ENCODE results near the gene HDAC9.

HDAC9 gene

DNA sequence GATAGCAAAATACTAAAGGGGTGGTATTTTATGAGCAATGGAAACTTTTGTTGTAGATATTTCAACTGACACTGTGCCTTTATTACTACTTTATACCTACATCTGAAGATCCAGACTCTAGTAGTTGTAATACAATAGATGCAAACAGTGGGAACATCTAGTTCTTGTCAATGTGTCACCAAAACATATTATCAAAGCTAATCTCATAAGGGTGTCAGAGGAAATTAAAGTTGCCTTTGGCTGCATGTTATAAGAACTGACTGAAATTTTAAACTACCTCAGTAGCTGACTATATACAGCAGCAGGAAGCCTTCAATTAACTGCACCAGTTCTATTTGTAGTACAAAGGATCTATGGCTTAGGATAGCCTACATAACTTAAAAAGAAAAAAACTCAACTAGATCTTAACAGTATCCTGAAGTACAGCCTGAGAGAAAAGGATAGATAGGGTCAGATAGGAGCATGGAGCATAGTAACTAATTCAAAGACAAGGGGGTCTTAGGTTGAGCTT lies 30.9 kb downstream of the HDAC9 start:
- DNase-seq (ENCODE audit: low read depth): no peak

- no peak for DNase-seq (ENCODE audit: low read depth)
Observed at GRCh38 chr7:18529239-18529638, 33.7 kb downstream of the HDAC9 start.

DNA sequence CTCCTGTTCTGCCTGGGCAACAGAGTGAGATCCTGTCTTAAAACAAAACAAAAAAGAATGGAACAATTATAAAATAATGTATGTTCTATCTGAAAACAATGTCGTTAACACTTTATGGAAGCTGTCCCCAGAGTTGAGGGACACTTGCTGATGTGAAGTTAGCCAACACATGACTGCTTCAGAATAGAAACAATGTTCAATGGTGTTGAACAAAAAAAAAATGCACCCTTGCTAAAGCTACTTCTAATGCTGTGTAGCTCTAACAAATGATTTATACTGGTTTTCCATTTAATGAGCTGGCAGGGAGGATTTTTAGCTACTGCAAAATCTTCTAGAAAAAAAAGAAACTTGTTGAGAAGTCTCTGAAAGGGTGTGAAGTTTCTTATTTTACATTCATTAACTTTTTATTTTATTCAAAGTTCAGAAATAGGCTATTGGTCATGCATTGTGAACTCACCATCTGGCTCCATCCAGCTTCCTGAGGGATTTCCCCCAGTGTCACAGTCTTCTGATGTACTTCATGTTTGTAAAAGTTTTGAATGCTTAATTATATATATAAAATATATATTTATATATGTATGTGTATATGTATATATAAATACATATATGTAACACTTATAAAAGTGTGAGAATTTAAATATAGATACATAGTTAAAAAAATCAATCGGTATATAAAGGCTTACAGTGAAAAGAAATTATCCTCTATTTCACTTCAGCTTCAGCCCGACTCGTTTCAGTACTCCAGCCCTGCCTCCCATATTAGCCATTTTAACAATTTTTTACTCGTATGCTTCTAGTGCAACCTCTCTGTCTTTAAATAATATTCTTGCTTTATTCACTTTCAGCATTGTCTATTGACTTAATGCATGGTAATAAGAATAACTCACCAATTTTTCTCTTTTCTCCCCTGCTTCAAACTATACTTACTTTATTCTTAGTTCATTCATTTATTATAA lies 35.0 kb downstream of the HDAC9 start:
- DNase-seq (ENCODE audit: low read depth): no peak

DNA sequence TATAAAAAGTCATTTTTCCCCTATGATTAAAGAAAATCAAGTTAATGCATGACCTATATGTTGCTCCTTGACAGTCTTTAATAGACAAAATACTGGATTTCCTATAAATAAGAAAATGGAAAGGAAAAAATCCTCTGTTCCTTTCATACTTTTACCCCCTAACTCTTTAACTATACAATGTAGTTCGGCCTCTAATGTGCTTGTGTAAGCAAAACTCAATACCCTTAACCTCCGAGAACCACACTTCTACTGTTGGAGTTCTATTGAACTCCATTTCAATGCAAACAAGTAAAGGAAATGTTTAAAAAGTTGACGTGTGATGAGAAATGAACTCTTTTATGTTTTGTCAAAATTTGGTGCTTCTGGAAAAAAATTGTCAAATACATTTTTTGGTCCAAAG lies 36.0 kb downstream of the HDAC9 start:
- DNase-seq (ENCODE audit: low read depth): no peak

DNA sequence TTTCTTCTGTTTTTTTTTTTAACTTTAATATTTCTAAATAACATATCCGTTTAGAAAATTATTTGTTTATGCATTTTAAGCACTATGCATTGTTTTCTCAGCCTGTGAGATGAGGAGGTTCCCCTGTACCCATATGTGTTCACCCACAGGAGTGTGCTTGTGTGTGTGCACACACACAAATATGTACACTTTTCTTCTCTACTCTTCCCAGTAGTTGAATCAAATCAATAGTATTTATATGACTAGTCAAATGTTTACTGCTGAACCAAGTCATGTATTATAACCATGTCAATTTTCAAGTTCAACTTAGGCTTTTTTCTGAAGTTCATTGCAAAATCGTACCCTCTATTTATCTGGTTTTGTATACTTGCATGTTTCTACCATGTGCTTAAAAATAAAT lies 37.3 kb downstream of the HDAC9 start:
- DNase-seq (ENCODE audit: low read depth): no peak

DNA sequence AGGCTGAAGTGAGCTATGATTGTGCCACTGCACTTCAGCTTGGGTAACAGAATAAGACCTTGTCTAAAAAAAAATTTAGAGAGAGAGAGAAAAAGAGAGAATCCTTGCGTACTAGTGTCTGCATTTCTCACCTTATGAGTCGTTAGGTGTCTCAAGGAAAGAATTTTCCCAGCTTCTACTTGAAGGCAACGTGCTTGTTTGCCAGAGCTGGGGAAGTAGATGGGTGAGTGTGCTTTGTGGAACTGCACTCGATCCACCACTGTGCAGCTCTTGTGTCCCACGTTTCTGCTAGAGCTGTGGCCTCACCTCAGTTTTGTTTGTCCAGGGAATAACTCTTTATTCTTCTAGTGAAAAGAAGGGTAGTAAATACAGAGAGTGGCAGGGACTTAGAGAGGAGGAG lies 38.9 kb downstream of the HDAC9 start:
- no peak for DNase-seq (ENCODE audit: low read depth)

GRCh38 chr7:18535810-18536415 lies 40.4 kb downstream of the HDAC9 start:
- no peak for DNase-seq (ENCODE audit: low read depth)

DNA sequence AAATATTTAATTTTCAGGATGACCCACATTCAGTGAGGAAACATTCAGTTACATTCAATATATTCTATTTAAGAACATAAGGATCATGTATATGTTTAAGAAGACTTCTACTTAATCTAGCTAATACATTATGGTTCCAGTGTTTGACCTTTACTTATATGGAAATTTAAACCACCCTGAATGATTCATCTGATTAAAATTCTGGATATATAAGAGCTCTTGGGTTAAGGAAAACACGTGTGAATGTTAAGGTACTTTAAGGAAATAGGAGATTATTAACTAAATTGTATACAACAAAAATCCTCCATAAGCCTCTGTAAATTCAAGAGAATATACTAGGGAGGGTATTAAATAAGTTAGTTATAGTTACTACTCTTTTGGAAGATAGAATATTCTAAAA lies 40.9 kb downstream of the HDAC9 start:
- no peak for DNase-seq (ENCODE audit: low read depth)

GRCh38 chr7:18538554-18539250 lies 43.2 kb downstream of the HDAC9 start:
- no peak for DNase-seq (ENCODE audit: low read depth)

DNA sequence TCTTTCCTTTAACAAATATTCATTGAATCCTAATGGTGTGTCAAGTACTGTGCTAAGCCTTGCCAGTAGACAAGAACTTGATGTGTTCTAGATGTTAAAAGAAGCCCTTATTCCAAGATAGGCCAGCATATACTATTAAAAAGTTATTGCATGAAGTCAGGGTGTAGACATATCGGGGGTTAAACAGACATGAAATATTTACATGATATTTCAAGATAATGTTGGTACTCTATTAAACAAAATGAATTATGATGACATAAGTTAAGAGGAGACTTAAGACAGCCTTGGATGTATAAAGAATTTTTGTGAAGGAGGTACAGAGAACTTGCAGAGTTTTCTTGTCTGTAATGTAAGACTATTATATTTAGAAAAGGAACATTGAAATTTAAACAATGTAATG lies 44.8 kb downstream of the HDAC9 start:
- DNase-seq (ENCODE audit: low read depth): no peak

DNA sequence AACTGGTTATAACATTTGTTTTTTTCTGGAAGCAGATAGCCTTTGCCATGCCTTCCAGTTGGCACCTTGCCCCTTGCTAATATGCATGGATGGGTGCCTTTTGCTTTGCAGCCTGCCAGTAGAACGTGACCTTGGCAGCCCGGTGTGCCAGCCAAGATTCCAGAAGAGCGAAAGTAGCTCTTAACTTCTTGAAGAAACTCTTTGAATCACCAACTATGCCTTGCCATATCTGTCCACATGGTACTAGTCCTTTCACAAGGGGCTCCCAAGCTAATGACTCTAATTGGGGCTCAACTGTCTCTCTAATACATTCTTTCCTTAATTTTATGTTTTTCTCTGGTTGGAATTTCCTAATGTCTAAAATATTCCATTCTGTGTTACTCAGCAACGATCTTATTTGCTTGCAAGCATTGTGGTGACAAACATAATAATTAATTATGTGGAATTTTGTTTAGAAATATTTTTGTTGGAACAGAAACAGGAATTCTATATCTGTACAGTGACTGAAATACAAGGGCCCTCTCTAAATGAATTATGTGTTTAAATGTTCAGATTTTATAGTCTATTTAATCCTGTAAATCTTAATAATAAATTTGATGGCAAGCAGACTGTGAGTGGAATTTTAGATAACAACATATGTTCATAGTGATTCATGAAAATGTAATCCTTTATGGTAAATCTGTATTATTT lies 45.8 kb downstream of the HDAC9 start:
- no peak for DNase-seq (ENCODE audit: low read depth)

GRCh38 chr7:18541871-18542212 lies 46.3 kb downstream of the HDAC9 start:
- no peak for DNase-seq (ENCODE audit: low read depth)

GRCh38 chr7:18546576-18546975 lies 51.0 kb downstream of the HDAC9 start:
- DNase-seq (ENCODE audit: low read depth): no peak

DNA sequence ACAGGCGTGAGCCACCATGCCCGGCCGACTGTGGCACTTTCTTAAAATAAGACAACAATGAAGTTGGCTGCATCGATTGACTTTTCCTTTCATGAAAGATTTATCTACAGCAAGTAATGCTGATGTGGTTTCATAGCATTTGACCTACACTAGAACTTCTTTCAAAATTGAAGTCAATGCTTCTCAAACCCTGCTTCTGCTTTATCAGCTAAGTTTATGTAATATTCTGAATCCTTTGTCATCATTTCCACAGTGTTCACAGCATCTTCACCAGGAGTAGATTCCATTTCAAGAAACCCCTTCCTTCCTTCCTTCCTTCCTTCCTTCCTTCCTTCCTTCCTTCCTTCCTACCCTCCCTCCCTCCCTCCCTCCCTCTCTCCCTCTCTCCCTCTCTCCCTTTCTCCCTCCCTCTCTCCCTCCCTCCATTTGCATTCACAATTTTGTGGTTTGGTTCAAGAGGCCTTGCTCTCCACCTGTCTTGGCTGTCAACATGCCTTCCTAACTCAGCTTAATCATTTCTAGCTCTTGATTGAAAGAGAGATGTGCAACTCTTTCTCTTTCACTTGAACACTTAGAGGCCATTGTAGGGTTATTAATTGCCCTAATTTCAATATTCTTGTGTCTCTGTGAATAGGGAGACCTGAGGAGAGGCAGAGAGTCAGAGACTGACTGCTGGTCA lies 52.1 kb downstream of the HDAC9 start:
- DNase-seq (ENCODE audit: low read depth): no peak

- DNase-seq (ENCODE audit: low read depth): no peak
Observed at GRCh38 chr7:18548534-18548933, 53.0 kb downstream of the HDAC9 start.

DNA sequence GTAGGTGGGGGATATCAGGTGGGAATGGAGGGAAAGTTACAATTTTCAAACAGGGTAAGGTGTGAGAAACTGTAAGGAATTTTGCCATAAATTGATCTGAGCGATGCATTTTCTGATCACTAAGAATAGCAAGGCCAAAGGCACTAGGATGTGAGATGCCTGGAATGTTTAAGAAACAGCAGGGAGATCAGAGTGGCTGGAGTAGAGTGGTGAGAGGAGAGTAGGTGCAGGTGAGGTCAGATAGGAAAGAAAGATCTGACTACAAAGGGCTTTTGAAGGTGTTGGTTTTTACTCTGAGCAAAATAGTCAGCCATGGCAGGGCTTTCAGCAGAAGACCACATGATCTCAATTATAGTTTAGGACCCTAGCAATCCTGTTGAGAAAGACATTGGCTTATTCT lies 55.0 kb downstream of the HDAC9 start:
- DNase-seq (ENCODE audit: low read depth): no peak

DNA sequence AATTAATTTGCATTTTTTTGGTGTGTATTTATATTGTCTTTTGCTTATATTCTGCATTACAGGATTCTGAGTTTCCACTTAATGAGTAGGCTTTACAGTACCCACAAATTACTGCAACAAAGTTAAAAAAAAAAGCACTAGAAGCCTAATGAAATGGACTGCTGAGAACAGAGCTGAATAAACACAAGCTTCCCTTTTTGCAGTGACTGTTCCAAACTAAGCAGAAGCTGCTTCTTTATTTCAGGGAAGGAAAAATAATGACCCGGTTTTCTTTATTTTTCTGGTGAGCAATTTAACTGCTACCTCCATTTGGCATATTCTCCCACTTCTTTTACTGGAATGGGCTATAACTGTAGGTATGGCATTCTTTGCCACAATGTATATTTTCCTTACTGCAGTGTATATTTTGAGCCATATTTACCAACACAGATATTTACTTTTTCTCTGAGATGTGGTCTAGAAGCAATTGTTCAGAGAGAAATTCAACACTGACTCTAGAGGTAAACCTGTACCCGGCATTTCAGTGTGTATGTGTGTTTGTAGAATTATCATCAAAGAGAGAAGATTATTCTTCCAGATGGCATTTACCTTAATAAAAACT lies 56.9 kb downstream of the HDAC9 start:
- DNase-seq (ENCODE audit: low read depth): no peak

DNA sequence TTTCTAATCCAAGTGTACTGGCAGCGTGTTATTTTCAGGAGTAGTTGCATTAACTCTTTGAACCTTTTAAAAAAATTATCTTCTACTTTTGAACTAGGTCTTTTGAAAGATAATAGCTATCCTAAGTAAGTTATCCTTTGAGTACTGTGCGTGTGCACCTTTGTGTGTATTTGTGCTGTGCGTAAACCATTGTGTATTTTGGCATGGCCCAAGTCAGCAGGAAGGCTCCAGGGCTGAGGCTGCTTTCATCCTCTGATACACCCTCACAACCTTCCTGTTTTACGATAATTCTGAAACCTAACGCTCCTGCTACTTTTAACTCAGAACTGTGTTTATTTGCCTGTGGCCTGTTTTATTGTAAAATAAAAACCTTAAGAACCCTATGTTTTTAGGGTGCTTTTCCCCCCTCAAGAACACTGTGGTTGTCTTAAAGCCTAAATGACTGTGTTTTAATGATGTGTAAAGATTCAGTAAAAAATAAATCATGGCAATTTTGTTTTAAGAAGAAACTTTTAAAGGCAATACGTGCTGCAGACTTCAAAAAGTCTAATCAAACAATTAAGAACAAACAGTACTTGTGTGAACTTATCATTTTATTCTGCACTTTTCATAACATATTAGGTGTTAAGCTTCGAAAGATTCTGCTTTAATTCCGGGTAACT lies 57.5 kb downstream of the HDAC9 start:
- no peak for DNase-seq (ENCODE audit: low read depth)

DNA sequence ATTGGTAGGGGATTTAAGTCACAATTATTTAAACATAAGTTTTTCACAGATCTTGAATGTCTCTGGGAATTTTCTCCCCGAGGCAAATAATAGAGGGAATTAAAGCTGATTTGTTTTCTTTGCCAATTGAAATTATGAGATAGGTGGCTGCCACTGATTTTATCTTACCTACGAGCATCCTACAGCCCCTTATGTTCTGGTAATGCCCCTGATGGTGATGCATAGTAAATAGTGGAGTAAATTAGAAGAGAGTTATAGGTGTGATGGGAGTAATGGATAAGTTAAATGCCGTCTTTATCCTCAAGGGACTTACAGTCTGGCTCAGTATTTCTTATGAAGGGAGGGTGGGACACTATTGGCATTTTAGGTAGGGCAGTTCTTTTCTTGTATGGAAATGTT lies 58.1 kb downstream of the HDAC9 start:
- no peak for DNase-seq (ENCODE audit: low read depth)

DNA sequence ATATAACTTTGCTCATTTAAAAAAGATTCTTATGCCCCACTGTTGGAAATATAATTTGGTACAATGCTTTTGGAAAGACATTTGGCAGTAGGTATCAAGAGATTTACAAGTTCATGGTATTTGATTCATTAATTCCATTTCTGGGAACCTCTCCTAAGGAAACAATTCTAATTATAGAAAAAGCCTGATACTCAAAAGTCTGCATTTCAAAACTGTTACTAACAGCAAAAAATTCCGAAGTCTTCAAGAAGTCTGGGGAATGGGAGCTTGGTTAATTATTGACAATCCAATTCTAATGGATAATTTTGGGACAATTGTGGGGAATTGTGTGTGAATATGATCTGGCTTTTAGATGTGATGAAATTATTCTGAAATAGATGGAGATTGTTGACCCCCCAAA lies 59.6 kb downstream of the HDAC9 start:
- DNase-seq (ENCODE audit: low read depth): no peak

GRCh38 chr7:18555968-18556367 lies 60.4 kb downstream of the HDAC9 start:
- DNase-seq (ENCODE audit: low read depth): no peak
